MG63 (cell line): ENCODE results near the gene HOXC5. TPM values are rescaled to one million over a fixed set of nuclear protein-coding genes. Genes with fewer than 3 reads are reported as not detected.
"Not testable (repeated sequence)": the region's sequence is repeated elsewhere in the genome, so short reads cannot be mapped to it uniquely, and the experiment has no call there.

ENCODE experiments used
- DNase-seq: peaks from one replicate; pipeline ENCODE4 v3.0.0-alpha.2; 2020
- H3K27me3 ChIP-seq: fragments of 250-450 bp; sonication (Bioruptor Pico); 2 replicates; pipeline ENCODE4 v1.5.1; 2020; ENCODE audit warnings: mild to moderate bottlenecking, moderate library complexity
- H3K36me3 ChIP-seq: fragments of 250-450 bp; sonication (Bioruptor Pico); 2 replicates; pipeline ENCODE4 v1.5.1; 2020; ENCODE audit warnings: mild to moderate bottlenecking, moderate library complexity
- H3K4me3 ChIP-seq: fragments of 250-450 bp; sonication (Bioruptor Pico); 2 replicates; pipeline ENCODE4 v1.5.1; 2020; ENCODE audit warnings: mild to moderate bottlenecking, moderate library complexity
- H3K9me3 ChIP-seq: fragments of 250-450 bp; sonication (Bioruptor Pico); 2 replicates; pipeline ENCODE4 v1.5.1; 2020; ENCODE audit warnings: mild to moderate bottlenecking, moderate library complexity
- total RNA-seq: library from RNA; depleted of rRNA; stranded (reverse); fragments of >200 nt; shearing (Covaris generic); gene quantifications from 2 replicates; pipeline ENCODE4 v1.2.3, GENCODE V29; 2014; ENCODE audit warnings: low replicate concordance

Gene HOXC5
- total RNA-seq, 1 experiment from 2014 or later = not detected

- DNase-seq = no peak
- Histone ChIP-seq H3K36me3 (peaks cover 37% of the 10 kb centered on the region), H3K27me3 (no peaks in the 10 kb centered on the region), H3K4me3 (no peak overlapping the region), H3K9me3 (no peaks in the 10 kb centered on the region)
These were observed 1.3 kb downstream of the HOXC5 start for GRCh38 chr12:54033980-54034784.

GRCh38 chr12:54034785-54035310, 2.0 kb downstream of the HOXC5 start:
- DNase-seq = no peak
- peaks cover 32% of the 10 kb centered on the region for H3K36me3 ChIP-seq
- H3K4me3 ChIP-seq = no peak overlapping the region
- no peaks in the 10 kb centered on the region for H3K27me3 ChIP-seq
- H3K9me3 ChIP-seq = no peaks in the 10 kb centered on the region

GRCh38 chr12:54035568-54036264, 2.9 kb downstream of the HOXC5 start:
- Histone ChIP-seq H3K4me3 (no peak overlapping the region), H3K9me3 (no peaks in the 10 kb centered on the region), H3K27me3 (no peaks in the 10 kb centered on the region), H3K36me3 (peaks cover 26% of the 10 kb centered on the region)
- no peak for DNase-seq

- DNase-seq = peak; percentile 84
- Histone ChIP-seq H3K9me3 (no peaks in the 10 kb centered on the region), H3K36me3 (peaks cover 17% of the 10 kb centered on the region), H3K4me3 (no peak overlapping the region), H3K27me3 (no peaks in the 10 kb centered on the region)
These were observed 3.9 kb downstream of the HOXC5 start for GRCh38 chr12:54036620-54037359.

- Histone ChIP-seq H3K9me3 (no peaks in the 10 kb centered on the region), H3K4me3 (no peak overlapping the region), H3K36me3 (peaks cover 14% of the 10 kb centered on the region), H3K27me3 (no peaks in the 10 kb centered on the region)
- no peak for DNase-seq
These were observed 4.8 kb downstream of the HOXC5 start for GRCh38 chr12:54037360-54038283.

GRCh38 chr12:54038284-54038870, 5.5 kb downstream of the HOXC5 start:
- Histone ChIP-seq H3K9me3 (no peaks in the 10 kb centered on the region), H3K4me3 (no peak overlapping the region), H3K27me3 (no peaks in the 10 kb centered on the region), H3K36me3 (peaks cover 9% of the 10 kb centered on the region)
- DNase-seq = no peak

- Histone ChIP-seq H3K36me3 (peaks cover 7% of the 10 kb centered on the region), H3K27me3 (no peaks in the 10 kb centered on the region), H3K4me3 (no peak overlapping the region), H3K9me3 (no peaks in the 10 kb centered on the region)
- no peak for DNase-seq
These were observed 6.1 kb downstream of the HOXC5 start for GRCh38 chr12:54038871-54039414.

- no peak for DNase-seq
- H3K36me3 ChIP-seq = peaks cover 4% of the 10 kb centered on the region
- no peaks in the 10 kb centered on the region for H3K27me3 ChIP-seq
- no peaks in the 10 kb centered on the region for H3K9me3 ChIP-seq
- no peak overlapping the region for H3K4me3 ChIP-seq
These were observed 6.7 kb downstream of the HOXC5 start for GRCh38 chr12:54039417-54040147.

- H3K36me3 ChIP-seq = peaks cover 4% of the 10 kb centered on the region; the same call in 1 of the 2 replicates
- no peaks in the 10 kb centered on the region for H3K27me3 ChIP-seq
- no peak overlapping the region for H3K4me3 ChIP-seq
- H3K9me3 ChIP-seq = no peaks in the 10 kb centered on the region
- no peak for DNase-seq
These were observed 7.3 kb downstream of the HOXC5 start for GRCh38 chr12:54040148-54040494.

- peaks cover 4% of the 10 kb centered on the region; the same call in 1 of the 2 replicates for H3K36me3 ChIP-seq
- DNase-seq = no peak
- H3K27me3 ChIP-seq = no peaks in the 10 kb centered on the region
- H3K4me3 ChIP-seq = no peak overlapping the region
- H3K9me3 ChIP-seq = no peaks in the 10 kb centered on the region
These were observed 7.8 kb downstream of the HOXC5 start for GRCh38 chr12:54040648-54041047.

- Histone ChIP-seq H3K9me3 (no peaks in the 10 kb centered on the region), H3K36me3 (peaks cover 4% of the 10 kb centered on the region; the same call in 1 of the 2 replicates), H3K4me3 (no peak overlapping the region), H3K27me3 (no peaks in the 10 kb centered on the region)
- DNase-seq = no peak
These were observed 8.3 kb downstream of the HOXC5 start for GRCh38 chr12:54041097-54041690.

- DNase-seq, H3K9me3 ChIP-seq, H3K36me3 ChIP-seq, H3K4me3 ChIP-seq, H3K27me3 ChIP-seq: not testable (repeated sequence)
These were observed 9.2 kb downstream of the HOXC5 start for GRCh38 chr12:54042033-54042432.

GRCh38 chr12:54042970-54043853, 10.4 kb downstream of the HOXC5 start:
- no peak for DNase-seq
- Histone ChIP-seq H3K4me3 (no peak overlapping the region), H3K9me3 (no peaks in the 10 kb centered on the region), H3K27me3 (no peaks in the 10 kb centered on the region), H3K36me3 (no peaks in the 10 kb centered on the region)
